Fibroblast of lung (primary cell): ENCODE measurements around the gene USP33.

ENCODE experiments used
- CTCF ChIP-seq, 2 donors: IDR thresholded peaks in 1 of 2; conservative IDR thresholded peaks in 1 of 2; 1 replicate in 1 of 2; 2 replicates in 1 of 2; pipeline ENCODE4 v1.5.1; 2011 to 2012; ENCODE audit warnings: low read length in 2 of 2, control low read depth in 1 of 2, inconsistent platforms in 1 of 2, low read depth in 1 of 2, mild to moderate bottlenecking in 1 of 2
- EZH2 ChIP-seq: IDR thresholded peaks from 2 replicates; pipeline ENCODE4 v1.5.1; 2012; ENCODE audit warnings: low read length, control low read depth, mild to moderate bottlenecking; ENCODE audit errors: missing control alignments

GRCh38 chr1:77803371-77803770, 43.7 kb upstream of the USP33 start:
- TF ChIP-seq CTCF (conservative IDR thresholded peaks at IDR 0.05 in 1 of 2, IDR thresholded peaks at IDR 0.05 in 1 of 2; ENCODE audit: low read depth in 1 of 2, low read length in 2 of 2) (no peak), EZH2 (no peak)
